HG02798 (cell line): Measurements from ENCODE around the gene RGS7.
"Not testable (repeated sequence)": the region's sequence is repeated elsewhere in the genome, so short reads cannot be mapped to it uniquely, and the experiment has no call there.

Experiments used
- ATAC-seq: cut with Tn5 transposase; IDR thresholded peaks from one replicate; pipeline ENCODE4 v1.9.1; 2021; ENCODE audit warnings: mild to moderate bottlenecking; ENCODE audit not compliant: unreplicated experiment, poor library complexity

RGS7 gene

DNA sequence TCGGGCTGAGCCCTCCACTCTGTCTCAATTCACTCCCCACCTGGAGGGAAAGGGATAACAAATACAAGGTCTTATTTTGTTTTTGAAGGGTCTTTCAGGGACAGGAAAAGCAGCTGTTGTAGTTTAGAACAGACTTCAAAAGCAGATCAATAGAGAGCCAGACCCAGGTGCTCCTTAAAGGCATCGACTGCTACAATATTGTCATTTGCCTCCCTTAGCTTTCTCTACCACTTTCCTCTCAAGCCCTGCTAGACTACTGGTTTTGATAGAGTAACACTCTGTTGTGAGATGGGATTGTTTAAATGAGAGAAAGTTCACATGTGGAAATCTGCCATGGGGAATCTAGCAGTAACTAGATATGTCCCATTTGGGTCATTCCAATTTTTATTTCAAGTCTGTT is 24.0 kb downstream of the RGS7 start:
- ATAC-seq = no peak

DNA sequence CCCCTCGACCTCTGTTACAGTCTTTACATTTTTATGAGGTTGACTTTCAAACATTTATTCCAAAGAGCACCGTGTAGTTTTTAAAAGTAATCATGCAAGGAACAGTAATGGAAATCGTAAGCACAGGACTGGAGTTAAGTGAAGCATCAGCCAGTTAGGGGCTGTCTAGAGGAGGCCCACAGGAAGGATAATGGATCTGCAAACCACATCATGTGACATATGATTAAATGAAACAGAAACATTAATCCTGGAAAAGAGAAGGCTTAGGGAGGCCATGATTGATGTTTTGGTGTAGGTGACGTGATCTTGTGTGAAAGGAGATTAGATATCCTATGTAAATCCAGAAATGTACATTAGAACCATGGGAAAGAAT is 25.0 kb downstream of the RGS7 start:
- ATAC-seq = no peak

DNA sequence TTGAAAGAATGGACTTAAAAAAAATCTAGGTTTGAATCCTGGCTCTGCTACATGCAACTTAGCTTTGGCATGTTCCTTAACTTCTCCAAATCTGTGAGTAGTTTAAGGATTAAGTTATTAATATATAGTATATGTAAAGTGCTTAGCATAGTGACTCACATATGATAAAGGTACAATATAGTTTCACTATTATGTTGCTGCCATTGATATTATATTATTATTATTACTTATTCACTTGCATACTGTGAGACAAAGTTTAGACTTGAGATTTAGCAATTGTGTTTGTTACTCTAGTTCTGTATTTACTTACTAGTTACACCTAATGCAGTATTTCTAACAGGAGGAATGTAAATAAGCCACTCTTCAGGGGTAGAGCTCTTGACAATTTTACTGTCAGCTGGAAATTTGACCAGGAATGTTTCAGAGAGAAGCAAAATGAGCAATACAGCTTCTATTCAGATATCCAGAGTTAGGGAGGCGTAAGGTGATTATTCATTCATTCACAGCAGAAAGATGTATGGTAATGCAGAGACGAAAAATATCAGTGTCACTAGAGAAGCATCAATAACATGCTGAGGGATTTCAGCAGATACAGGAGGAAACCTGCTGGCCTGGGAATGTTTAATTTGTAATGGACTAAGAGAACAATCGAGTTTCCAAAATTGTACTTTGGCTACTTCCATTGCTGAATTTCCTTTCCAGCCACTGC is 25.5 kb downstream of the RGS7 start:
- ATAC-seq = peak; percentile 20

DNA sequence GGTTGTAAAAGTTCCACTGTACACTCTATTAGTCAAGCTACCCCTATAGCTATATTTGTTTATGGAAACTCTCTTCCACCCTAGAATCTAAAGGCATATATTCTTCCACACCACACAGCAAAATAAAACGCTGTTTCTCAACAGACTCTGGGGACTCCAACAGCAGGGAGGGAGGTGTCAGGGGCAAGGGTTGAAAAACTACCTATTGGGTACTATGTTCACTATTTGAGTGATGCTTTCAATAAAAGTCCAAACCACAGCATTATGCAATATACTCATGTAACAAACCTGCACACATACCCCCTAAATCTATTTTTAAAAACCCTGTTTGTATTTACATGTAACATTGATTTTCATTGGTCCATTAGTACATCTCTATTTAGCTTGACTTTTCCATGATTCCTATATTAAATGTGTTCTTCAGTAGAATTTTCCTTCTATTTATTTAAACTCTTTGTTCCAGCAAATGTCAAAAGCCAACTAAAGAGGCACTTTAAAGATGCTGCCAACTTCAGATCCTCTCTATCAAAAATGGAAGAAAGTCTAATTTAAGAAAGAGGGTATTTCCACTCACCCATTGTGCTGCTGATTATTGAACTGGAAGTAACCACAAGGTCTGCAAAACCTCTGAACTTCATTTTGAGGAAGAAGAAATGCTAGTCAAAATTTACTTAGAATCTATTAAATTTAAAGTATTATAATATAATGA is 26.2 kb downstream of the RGS7 start:
- ATAC-seq = peak; percentile 61

DNA sequence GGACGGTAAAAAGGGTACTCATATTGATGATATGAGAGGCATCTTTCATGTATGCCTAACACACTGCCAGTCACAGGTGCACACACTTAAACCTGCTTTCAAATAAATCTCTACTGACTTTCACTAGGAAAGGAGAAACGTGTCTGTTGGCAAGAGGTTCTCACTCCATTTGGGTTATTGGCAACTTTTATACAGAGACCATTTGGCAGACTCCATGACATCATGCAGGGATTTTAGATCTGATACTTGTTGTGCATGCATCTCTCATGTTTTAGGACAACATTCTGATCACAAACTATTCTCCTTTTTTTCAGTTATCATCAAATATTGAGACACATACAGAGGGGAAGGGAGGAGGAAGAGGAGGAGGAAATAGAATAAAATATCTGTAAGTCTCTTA is 31.5 kb downstream of the RGS7 start:
- no peak for ATAC-seq

DNA sequence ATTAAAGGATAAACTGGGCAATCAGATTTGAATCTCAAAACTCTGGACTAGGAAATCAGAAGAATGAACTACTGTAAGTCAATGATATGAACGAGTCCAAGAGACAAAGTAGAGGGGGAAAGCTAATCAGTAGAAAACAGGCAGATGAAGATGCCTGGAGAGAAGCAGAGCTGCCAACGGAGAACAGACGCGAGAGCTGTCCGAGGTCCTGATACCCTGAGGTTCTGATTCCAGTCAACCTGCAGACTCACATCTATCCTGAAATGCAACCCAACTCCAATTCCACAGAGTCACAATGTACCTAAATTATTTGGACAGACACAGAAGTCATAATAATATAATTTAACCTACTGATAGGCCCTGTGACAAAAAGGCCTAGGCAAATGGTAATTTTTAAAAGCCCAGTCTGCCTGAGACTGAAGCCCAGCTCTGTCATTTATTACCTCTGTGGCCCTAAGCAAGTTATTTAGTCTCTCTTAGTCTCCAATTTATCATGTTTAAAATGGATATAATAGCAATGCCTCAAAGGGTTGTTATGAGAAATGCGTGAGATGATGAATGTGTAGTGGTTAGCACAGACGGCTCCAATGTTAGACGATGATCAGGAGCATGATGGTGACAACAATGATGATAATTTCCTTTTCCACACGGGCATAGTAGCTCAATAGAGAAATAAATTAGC is 33.4 kb downstream of the RGS7 start:
- ATAC-seq = no peak

DNA sequence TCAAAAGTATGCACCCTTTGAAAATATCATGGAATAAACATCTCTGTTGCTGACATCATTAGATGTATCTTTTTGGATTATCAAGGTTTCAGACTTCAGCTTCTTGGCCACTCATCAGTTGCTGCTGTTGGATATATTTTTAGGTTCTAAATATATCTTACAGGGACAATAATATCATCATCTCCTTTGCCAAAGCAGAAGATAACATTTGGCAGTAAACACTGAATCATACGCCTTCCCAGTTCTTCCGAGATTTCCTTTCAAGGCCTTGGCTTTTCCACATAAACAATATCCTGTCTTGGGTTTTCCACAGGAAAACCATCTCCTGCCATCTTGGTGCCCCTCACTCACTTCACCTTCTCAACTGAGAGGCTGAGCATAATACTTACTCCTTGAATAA is 39.3 kb downstream of the RGS7 start:
- no peak for ATAC-seq

DNA sequence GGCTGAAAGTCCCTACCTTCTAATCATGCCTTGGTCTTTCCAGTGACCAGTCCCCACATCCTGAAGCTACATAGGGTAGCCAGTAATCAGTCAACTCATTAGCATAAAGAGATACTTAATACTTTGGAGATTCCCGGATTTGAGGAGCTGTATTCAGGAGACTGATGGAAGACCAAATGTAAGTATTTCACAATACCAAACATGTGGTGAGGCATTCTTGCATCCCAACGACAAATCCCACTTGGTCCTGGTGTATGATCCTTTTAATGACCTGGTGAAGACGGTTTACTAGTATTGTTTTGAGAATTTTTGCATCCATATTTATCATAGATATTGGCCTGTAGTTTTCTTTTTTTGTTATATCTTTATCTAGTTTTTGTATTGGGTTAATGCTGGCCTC is 40.6 kb downstream of the RGS7 start:
- no peak for ATAC-seq

DNA sequence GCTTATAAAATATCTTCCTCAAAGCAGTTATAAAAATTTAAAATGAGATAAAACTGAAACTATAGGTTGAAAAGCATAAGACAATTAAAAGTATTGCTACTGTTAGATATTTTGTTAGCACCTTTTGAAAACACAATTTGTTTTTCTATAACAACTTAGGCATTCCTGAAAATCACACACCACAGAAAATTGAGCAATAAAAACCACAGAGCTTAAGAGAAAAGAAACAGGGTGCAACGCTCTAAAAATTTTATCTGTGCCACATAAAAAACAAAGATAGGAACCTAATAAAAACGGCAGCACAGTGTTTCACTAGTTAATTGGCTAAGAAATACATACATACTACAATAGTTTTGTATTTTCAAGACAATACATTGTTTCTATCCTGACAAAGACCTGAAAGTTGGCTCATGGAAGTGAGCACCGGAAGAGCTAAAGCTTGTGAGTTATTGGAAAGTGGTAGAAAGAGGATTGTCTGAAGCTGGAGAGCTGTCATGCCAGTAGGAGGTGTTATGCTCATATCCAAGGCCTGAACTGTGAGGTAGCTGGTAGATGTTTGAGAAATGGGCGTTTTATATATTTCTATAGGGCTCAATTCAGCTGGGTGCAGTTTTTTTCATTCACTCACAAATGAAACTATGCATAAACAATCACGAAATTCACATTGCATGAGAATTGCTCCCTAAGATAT is 45.8 kb downstream of the RGS7 start:
- ATAC-seq = no peak

DNA sequence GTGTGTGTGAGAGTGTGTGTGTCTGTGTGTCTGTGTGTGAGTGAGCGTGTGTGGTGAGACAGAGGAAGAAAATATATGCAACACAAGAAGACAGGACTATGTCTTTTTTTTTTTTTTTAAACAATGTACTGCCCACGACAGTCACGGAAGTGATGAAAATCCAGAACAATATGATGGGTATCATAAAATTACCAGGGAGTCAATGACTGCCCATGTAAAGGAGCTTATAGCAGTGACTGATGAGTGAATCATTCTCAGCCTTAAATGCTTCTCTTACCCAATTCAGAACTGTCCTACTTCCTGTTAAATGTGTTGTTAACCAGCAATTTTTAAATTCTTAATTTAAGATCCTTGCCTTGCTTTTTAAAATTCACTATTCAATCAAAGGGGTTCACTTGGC is 46.6 kb downstream of the RGS7 start:
- no peak for ATAC-seq

DNA sequence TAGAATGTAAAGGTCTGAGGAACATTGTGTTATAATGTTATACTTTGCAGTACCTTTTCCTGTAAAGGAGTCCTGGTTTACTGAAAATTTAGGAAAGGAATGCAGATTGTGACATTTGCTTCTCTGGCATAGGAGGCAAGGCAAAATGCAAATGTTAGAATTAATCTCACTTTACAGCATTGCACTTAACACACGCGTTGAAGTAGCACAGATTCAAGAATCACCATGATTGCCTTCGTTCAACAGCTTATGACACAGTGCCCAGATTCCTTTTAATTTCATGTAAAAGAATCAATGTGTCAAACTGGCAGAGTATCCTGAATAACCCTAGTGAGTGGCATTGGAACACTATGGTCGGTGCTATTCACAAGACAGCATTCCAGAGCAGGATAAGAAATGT is 47.4 kb downstream of the RGS7 start:
- ATAC-seq = no peak

DNA sequence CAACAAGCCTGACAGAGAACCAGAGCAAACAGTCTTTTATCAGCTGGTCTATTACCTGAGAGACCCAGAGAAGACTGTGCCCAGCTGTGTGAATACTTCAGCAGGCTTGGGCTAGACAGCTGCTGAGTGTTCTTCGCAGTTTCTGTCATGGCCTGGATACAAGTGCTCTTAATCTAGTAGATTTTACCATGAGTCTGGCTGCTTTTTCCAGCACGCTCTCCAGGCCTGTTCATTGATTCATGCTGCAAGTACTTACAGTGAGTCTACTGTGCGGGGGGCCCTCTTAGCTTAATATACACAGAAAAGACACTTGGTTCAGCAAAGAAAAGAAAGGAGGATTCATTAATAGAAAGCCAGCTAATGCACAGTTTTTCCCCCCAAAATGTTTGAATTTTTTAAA is 48.5 kb downstream of the RGS7 start:
- ATAC-seq = no peak

DNA sequence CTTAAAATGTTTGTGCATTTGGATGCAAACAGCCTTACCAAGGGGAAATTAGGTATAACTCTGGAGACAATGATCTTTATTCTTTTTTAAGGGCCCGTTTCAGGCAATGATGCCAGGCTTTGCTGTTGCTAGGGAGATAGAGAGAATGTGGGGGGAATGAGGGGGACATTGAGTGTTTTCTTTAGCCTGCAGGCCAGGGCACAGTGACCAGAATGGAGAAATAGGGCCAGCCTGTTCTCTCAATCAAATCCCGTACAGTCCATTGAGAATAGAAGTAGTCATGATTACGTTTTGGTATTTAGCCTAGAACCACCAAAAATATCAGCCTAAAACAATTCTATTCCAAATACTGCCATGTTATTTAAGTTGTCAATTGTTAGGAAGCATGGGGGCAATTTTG is 49.0 kb downstream of the RGS7 start:
- ATAC-seq = no peak

DNA sequence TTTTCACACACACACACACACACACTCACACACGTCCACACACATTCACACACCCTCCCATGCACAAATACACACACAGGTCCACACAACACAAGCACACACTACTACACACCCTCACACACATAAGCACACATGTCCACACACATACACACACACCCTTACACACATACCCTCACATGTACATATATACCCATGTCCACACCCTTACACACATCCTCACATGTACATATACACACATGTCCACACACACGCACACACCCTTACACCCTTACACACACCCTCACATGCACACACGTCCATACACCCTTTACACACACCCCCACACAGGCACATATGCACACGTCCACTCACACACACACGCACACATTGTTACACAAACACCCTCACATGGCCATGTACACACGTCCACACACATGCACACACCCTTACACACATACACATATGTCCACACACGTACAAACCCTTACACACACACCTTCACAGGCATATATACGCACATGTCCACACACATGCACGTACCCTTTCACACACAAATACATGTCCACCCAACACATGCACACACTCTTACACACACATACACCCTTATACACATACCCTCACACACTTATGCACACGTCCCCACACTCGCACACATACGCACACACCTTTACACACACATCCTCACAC is 50.7 kb downstream of the RGS7 start:
- no peak for ATAC-seq

DNA sequence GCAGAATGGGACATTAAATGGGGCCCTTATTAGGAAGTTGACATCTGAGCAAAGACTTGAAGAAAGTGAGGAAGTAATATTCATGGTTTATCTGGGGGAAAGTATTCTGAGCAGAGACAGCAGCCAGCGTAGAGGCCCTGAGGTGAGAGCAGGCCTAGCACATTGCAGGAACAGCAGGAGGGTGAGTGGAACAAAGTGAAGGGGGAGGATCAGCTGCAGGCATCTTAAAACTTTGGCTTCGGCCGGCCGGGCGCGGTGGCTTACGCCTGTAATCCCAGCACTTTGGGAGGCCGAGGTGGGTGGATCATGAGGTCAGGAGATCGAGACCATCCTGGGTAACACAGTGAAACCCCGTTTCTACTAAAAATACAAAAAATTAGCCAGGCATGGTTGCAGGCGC is 55.0 kb downstream of the RGS7 start:
- ATAC-seq = not testable (repeated sequence)

DNA sequence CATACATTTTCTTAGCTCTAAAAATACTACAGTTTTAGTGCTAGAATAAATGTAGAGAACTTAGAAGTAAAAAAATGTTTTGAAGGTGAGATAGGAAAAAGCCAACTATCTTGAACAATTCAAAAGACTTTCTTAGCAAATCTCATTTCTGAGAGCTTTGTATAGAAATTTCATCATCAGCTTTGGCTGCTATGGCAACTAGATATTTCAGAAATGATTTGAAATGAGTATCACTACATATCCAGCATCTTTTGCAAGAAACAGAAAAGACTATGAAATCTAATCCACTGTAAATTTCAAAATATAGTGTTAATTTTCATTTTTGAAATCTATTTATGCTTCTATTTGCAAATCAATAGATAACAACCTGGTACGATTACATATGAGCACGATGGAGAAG is 57.7 kb downstream of the RGS7 start:
- ATAC-seq = no peak

DNA sequence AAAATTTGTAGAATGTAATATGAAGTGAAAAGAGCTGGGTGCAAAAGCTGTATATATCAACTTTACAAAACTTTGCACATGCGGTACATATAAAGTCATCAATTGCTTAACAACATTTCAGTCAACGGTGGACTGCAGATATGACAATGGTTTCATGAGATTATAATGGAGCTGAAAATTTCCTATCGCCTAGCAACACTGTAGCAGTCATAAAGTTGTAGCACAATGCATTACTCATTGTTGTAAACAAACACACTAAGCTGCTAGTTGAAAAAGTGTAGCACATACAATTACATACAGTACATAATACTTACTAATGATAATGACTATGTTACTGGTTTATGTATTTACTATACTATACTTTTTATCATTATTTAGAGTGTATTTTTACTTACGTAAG is 64.0 kb downstream of the RGS7 start:
- no peak for ATAC-seq

DNA sequence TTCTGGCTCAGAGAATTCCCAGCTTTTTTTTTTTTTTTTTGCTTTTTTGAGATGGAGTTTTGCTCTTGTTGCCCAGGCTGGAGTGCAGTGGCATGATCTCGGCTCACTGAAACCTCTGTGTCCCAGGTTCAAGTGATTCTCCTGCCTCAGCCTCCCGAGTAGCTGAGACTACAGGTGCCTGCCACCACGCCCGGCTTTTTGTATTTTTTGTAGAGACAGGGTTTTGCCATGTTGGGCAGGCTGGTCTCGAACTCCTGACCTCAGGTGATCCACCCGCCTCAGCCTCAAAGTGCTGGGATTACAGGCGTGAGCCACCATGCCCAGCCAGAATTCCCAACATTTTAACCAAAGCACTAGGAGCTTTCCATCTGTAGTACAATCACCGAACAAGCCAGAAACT is 65.5 kb downstream of the RGS7 start:
- not testable (repeated sequence) for ATAC-seq

DNA sequence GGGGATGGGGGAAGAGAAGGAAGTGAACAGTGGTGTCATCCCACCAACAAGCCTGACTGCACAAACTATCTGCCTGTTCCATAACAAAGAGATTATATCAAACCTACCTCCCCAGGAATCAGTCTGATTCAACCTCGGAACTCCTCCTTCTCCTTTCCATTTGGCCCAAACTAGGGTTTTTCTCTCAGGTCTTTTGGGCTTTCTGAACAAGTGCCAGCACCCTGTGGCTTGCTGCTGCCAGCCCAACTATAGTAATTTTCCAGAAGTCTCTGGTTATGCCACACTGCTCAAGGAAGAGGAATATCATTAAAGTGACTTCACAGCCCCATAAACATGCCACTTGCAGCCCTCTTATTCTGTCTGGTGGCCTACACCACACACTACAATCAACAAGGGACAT is 70.5 kb downstream of the RGS7 start:
- no peak for ATAC-seq

DNA sequence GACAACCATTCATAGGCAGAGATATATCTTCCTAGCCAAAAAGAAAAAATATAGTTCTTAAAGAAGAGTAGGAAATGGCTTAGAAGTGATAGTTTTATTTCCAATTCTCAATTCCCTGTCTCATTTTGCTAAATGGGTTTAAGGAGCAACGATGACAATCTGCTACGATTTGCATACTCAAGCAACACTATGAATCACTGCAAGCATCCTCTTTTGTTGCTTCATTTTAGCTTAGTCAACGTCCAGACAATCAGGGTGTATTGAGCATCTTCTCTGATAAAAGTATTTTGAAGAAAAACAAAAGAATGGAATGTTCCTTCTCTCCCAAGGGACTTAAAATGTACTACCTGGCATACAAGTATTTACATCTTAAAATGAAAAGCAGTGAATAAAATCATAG is 80.6 kb downstream of the RGS7 start:
- no peak for ATAC-seq

DNA sequence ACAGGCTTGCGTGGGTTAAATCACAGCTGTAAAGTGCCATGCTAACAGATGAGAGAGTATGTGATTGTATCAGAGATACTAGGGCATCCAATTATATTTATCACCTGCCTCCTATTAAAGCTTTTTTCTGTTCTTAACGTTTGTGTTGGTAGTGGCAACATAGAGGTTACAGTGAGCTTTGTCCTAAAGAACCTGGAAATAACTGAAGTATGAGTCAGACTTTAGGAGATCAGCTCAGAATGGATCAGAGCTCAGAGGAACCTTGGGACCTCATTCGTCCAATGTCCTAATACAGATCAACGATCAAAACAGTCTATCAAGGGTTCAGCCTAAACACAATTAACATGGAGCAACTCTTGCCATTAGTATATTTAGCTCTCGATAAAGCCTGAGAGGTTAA is 81.0 kb downstream of the RGS7 start:
- ATAC-seq = no peak
